IPS-18a (cell line): ENCODE measurements around the gene SECTM1.
"Not testable (repeated sequence)": the region's sequence is repeated elsewhere in the genome, so short reads cannot be mapped to it uniquely, and the experiment has no call there.

Source experiments
- H3K27ac ChIP-seq: one replicate; pipeline ENCODE4 v1.5.1; 2013; ENCODE audit warnings: low read length
- H3K27me3 ChIP-seq: one replicate; pipeline ENCODE4 v1.6.1; 2013; ENCODE audit warnings: mild to moderate bottlenecking, low read length; ENCODE audit not compliant: control insufficient read depth, insufficient read depth
- H3K36me3 ChIP-seq: one replicate; pipeline ENCODE4 v1.6.1; 2013; ENCODE audit warnings: low read depth, low read length; ENCODE audit not compliant: control insufficient read depth
- H3K4me1 ChIP-seq: one replicate; pipeline ENCODE4 v1.6.1; 2013; ENCODE audit warnings: low read depth, low read length; ENCODE audit not compliant: control insufficient read depth
- H3K4me3 ChIP-seq: one replicate; pipeline ENCODE4 v1.5.1; 2013; ENCODE audit warnings: low read length
- H3K9ac ChIP-seq: one replicate; pipeline ENCODE4 v1.6.1; 2013; ENCODE audit warnings: mild to moderate bottlenecking, low read length, moderate library complexity
- H3K9me3 ChIP-seq: one replicate; pipeline ENCODE4 v1.6.1; 2013; ENCODE audit warnings: low read depth, low read length; ENCODE audit not compliant: control insufficient read depth

The SECTM1 gene

DNA sequence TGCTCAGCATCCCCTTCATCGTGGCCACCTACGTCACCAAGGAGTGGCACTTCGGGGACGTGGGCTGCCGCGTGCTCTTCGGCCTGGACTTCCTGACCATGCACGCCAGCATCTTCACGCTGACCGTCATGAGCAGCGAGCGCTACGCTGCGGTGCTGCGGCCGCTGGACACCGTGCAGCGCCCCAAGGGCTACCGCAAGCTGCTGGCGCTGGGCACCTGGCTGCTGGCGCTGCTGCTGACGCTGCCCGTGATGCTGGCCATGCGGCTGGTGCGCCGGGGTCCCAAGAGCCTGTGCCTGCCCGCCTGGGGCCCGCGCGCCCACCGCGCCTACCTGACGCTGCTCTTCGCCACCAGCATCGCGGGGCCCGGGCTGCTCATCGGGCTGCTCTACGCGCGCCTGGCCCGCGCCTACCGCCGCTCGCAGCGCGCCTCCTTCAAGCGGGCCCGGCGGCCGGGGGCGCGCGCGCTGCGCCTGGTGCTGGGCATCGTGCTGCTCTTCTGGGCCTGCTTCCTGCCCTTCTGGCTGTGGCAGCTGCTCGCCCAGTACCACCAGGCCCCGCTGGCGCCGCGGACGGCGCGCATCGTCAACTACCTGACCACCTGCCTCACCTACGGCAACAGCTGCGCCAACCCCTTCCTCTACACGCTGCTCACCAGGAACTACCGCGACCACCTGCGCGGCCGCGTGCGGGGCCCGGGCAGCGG, 41.2 kb upstream of the SECTM1 start:
- Histone ChIP-seq H3K9ac (no peak overlapping the region), H3K4me3 (no peak overlapping the region), H3K27me3 (peaks cover 39% of the 10 kb centered on the region), H3K4me1 (no peaks in the 10 kb centered on the region), H3K36me3 (no peaks in the 10 kb centered on the region), H3K27ac (no peak overlapping the region), H3K9me3 (no peaks in the 10 kb centered on the region)

DNA sequence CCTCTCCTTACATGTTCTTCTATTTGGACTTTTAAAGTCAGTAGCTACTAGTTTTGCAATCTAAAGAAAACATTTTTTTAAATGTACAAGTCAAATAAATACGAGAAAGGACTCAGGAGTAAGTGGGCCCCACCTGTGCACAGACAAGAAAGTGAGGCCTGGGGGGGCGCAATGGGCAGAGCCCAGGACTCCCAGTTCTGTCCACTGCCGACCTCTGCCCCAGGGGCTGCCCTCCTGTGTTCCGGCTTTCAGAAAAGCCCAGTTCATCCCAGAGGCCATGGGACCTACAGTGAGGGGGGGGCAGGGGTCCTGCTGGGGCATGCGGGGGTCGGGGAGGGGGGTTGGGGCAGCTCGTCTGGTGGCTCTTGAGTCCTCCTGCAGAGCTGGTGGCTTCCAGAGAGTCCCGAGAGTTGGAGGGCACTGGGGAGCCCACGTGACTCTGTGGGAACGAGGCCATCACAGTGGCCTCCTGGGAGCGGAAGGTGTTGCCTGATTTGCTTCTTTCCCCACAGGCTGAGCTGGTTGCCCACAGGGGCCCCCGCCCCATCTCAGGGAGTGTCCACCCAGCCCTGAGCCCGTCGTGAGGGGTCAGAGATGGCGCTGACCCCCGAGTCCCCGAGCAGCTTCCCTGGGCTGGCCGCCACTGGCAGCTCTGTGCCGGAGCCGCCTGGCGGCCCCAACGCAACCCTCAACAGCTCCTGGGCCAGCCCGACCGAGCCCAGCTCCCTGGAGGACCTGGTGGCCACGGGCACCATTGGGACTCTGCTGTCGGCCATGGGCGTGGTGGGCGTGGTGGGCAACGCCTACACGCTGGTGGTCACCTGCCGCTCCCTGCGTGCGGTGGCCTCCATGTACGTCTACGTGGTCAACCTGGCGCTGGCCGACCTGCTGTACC, 40.4 kb upstream of the SECTM1 start:
- Histone ChIP-seq H3K9ac (no peak overlapping the region), H3K9me3 (no peaks in the 10 kb centered on the region), H3K27ac (no peak overlapping the region), H3K4me1 (no peaks in the 10 kb centered on the region), H3K4me3 (no peak overlapping the region), H3K27me3 (peaks cover 45% of the 10 kb centered on the region), H3K36me3 (no peaks in the 10 kb centered on the region)

DNA sequence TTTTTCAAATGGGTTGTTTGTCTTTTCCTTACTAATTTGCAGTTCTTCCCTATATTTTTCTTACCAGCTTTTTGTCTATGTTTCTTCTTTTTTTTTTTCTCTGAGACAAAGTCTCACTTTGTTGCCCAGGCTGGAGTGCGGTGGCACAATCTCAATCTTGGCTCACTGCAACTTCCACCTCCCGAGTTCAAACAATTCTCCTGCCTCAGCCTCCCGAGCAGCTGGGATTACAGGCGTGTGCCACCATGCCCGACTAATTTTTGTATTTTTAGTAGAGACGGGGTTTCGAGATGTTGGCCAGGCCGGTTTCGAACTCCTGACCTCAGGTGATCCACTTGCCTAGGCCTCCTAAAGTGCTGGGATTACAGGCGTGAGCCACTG, 39.5 kb upstream of the SECTM1 start:
- H3K27me3 ChIP-seq = peaks cover 45% of the 10 kb centered on the region

DNA sequence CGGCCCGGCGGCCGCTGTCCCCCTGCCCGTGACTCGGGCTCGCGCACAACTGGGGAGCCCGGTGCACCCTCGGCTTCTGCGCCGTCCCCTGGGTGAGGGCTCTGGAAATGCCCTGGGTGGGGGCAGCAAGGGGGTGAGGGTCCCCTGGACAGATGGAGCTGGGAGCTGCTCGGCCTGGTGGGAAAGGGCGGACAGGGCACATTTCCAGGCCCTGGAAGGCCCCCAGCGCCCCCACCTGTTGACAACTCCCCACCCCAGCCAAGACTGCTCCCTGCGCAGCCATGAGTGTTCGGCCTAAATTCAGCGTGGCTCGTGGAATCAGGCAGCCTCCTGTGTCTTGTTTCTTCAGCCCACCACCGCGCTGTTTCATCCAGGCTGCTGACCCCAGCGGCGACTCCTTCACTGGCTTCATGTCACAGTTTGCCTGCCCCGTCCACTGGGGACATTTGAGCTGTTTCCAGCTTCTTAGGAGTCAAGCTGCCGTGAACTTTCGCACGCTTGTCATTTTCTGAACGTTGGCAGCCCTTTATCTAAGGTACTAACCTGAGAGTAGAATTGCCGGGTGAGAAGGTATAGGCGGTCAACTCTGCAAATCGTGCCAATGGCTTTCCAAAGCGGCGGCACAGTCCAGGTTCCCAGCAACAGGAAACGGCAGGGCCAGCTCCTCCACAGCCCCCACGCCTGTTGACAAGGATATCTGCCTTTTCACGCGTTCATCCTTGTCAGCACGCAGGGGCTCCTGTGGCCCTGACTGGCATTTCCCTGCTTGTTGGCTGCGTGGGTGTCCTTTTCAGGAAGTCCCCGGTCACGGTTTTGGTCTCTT, 38.9 kb upstream of the SECTM1 start:
- H3K27me3 ChIP-seq = peaks cover 45% of the 10 kb centered on the region
- no peak overlapping the region for H3K27ac ChIP-seq
- peak overlapping the region; percentile 33 for H3K4me3 ChIP-seq
- H3K4me1 ChIP-seq = no peaks in the 10 kb centered on the region
- no peaks in the 10 kb centered on the region for H3K9me3 ChIP-seq
- no peak overlapping the region for H3K9ac ChIP-seq
- no peaks in the 10 kb centered on the region for H3K36me3 ChIP-seq

More for the DNA sequence above, 39.5 kb upstream of the SECTM1 start:
- H3K9ac ChIP-seq, H3K4me1 ChIP-seq, H3K9me3 ChIP-seq, H3K4me3 ChIP-seq, H3K36me3 ChIP-seq, H3K27ac ChIP-seq: not testable (repeated sequence)

DNA sequence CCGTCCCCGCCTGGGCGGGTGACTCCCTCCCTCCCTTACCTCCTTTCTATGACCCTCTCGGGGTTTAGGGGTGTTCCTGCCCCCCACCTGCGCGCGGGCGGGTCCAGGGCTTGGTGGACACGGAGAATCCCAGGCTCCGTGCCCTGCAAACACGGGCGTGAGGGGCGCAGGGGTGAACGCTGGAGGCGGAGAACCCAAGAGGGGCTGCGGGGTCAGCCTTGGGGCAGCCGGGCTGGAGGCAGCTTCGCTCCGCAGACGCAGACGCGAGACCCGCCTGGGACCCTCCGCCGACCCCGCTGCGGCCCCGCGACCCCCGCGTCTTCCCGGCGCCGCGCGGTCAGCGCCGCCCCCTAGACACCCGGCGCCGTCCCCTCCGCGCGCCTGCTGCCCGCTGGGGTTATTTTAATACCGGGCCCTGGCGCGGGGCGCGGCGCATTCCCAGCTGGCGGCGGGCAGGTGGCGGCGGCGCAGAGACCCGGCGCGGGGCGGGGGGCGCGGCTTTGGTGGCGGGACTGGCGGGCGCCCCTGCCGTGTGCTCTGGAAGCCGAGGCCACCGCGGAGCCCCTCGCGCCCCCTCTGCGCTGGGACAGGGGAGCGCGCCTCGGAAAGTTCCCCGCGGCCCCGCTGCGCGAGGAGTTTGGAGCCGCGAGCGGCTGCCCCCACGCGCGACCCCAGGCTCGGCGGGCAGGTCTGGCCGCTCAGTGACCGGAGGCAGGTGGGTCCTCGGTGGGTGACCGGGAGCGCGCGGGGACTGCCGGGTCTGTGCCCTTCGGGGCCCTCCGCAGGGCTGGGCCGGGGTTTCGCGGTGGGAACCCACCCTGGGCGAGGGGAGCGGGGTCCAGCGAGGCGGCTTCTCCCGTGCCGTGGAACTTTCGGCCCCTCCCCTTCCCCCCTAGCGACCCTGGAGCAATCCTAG, 38.0 kb upstream of the SECTM1 start, which contains the start of gene UTS2R:
Gene UTS2R (plus strand): TSS at position 433 of the 916 bp plus-strand sequence. CDS start 2,560 bp downstream, outside the sequence.
- Histone ChIP-seq H3K36me3 (no peaks in the 10 kb centered on the region), H3K9ac (no peak within 1 kb of the TSS), H3K4me1 (no peaks in the 10 kb centered on the region), H3K27ac (no peak within 1 kb of the TSS), H3K9me3 (no peaks in the 10 kb centered on the region), H3K27me3 (peaks cover 45% of the 10 kb centered on the region), H3K4me3 (peak within 1 kb of the TSS; percentile 33)

DNA sequence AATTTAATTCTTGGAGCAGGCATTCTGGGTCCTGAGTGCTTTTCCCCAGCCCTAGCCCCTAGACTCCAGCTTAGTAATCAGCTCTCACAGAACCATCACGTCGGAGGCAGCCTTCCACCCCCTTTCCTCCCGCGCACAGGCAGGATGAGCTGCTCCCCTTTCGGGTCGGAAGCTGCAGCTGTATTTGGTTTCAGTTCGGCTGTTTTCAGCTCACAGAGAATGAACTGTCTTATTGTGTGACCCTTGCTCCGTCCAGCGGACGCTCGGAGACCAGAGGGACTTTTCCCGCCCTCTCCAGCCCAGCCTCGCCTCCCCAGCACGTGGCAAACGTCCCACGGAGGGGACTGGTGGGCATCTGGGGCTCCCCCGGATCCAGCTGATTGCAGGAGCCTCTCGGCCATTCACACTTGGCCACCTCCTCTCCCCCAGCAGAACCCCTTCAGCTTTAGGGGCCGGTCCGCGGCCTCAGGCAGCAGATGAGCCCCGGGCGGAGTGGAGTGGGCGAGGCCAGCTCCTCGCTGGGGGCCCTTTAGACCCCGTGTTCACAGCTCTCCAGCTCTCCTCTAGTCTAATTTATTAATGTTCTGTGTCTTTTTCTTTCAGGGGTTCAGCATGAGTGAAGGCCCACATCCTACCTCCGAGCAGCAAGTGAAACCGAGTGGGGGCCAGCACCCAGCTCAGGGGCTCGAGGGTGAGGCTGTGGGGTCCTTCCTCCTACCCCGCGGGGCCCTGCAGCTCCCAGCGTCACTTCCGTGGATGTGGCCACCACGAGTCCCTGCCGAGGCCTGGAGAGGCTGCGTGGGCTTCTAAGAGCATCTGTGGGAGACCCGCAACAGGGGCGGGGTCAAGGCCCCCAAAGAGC, 37.1 kb upstream of the SECTM1 start:
- no peak overlapping the region for H3K27ac ChIP-seq
- no peak overlapping the region for H3K9ac ChIP-seq
- H3K4me1 ChIP-seq = no peaks in the 10 kb centered on the region
- H3K4me3 ChIP-seq = no peak overlapping the region
- H3K36me3 ChIP-seq = no peaks in the 10 kb centered on the region
- peaks cover 45% of the 10 kb centered on the region for H3K27me3 ChIP-seq
- H3K9me3 ChIP-seq = no peaks in the 10 kb centered on the region

DNA sequence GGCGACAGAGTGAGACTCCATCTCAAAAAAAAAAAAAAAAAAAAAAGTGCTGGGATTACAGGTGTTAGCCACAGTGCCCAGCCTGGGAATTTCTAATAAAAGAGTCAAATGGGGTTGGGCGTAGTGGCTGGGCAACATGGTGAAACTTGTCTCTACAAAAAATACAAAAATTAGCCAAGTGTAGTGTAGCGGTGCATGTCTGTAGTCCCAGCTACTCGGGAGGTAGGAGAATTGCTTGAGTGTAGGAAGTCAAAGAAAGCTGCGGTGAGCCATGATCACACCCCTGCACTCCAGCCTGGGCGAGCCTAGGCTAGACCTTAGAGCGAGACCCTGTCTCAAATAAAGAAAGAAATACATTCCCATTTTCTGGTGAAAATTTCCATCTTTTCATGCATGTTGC, 35.6 kb upstream of the SECTM1 start:
- no peaks in the 10 kb centered on the region for H3K36me3 ChIP-seq
- no peak overlapping the region for H3K27ac ChIP-seq
- no peaks in the 10 kb centered on the region for H3K9me3 ChIP-seq
- no peaks in the 10 kb centered on the region for H3K4me1 ChIP-seq
- no peak overlapping the region for H3K9ac ChIP-seq
- peaks cover 45% of the 10 kb centered on the region for H3K27me3 ChIP-seq
- H3K4me3 ChIP-seq = no peak overlapping the region

DNA sequence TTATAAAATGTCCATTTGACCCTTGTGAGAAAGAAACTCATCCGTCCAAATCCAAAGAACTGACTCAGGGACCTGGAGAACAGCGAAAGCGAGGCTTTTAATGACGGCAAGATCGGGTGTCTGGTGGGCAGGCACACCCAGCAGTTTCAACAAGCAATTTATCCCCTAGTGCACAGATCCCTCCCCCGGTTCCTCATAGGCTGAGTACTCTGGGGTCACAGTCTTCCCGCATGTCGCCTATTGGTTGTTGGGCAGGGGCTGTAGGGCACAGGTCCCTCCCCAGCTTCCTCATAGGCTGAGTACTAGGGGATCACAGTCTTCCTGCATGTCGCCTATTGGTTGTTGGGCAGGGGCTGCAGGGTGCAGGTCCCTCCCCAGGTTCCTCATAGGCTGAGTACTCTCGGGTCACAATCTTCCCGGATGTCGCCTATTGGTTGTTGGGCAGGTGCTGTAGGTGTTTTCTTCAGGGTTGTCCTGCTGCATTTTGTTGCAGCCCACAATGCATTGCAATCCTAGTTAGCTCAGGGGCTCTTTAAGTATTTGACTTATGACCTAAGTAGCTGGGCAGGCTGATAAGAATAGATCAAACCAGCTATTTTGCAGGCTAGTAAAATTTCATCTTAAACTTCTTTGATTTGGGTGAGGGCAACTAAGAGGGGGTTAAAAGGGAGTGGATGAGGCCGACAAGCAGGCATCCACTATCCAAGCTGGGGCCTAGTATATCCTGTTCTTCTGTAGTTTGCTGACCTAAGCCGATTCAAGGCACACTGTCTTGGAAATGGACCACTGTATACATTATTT, 34.4 kb upstream of the SECTM1 start:
- H3K27me3 ChIP-seq = peaks cover 37% of the 10 kb centered on the region
- no peak overlapping the region for H3K9ac ChIP-seq
- H3K4me1 ChIP-seq = no peaks in the 10 kb centered on the region
- H3K4me3 ChIP-seq = no peak overlapping the region
- no peak overlapping the region for H3K27ac ChIP-seq
- no peaks in the 10 kb centered on the region for H3K9me3 ChIP-seq
- no peaks in the 10 kb centered on the region for H3K36me3 ChIP-seq

DNA sequence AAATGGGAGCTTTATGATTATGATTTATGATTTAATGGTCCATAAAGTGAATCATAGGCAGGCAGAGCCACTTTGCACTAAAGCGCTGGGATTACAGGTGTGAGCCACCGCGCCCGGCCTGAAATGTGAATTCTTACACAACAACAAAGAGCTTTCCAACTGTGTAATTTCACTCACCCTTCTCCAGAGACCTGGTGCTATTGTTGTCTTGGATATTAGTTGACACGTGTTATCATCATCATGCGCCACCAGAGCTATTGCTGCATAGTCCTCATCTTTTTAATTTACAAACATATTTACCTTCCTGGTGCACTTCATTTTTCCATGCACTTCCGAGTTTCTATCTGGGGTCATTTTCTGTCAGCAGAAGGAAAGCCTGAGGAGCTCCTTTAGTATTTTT, 33.2 kb upstream of the SECTM1 start:
- H3K27ac ChIP-seq = no peak overlapping the region
- no peaks in the 10 kb centered on the region for H3K4me1 ChIP-seq

More for the DNA sequence above, 33.2 kb upstream of the SECTM1 start:
- H3K4me3 ChIP-seq = no peak overlapping the region
- no peaks in the 10 kb centered on the region for H3K9me3 ChIP-seq
- no peaks in the 10 kb centered on the region for H3K36me3 ChIP-seq
- H3K9ac ChIP-seq = no peak overlapping the region
- H3K27me3 ChIP-seq = peaks cover 26% of the 10 kb centered on the region
